LHCN-M2 (cell line): Measurements from ENCODE around the gene SHC4. TPM values are rescaled to one million over a fixed set of nuclear protein-coding genes. Genes with fewer than 3 reads are reported as not detected.

ENCODE experiments used
- DNase-seq: peaks from one replicate; pipeline ENCODE4 v3.0.0-alpha.2; 2012; ENCODE audit warnings: low read depth
- total RNA-seq: library from RNA; depleted of rRNA; stranded (reverse); fragments of >200 nt; gene quantifications from 2 replicates; pipeline ENCODE4 v1.2.3, GENCODE V29; 2014

Gene SHC4
- total RNA-seq, 1 experiment from 2014 or later = 2.4 TPM

- peak; percentile 25 for DNase-seq
Measured at GRCh38 chr15:48967336-48967735, 3.6 kb upstream of the SHC4 start.

GRCh38 chr15:48966595-48967301, 3.0 kb upstream of the SHC4 start:
- DNase-seq = peak; percentile 92

- DNase-seq = peak; percentile 81
Measured at GRCh38 chr15:48965972-48966371, 2.3 kb upstream of the SHC4 start.

- no peak for DNase-seq
Measured at GRCh38 chr15:48964898-48965297, 1.2 kb upstream of the SHC4 start.

- peak; percentile 49 for DNase-seq
Measured at GRCh38 chr15:48962662-48963523, 826 bp downstream of the SHC4 start.

GRCh38 chr15:48955967-48956366, 7.8 kb downstream of the SHC4 start:
- no peak for DNase-seq

- DNase-seq = no peak
Measured at GRCh38 chr15:48955370-48955769, 8.3 kb downstream of the SHC4 start.

- DNase-seq = peak; percentile 34
Measured at GRCh38 chr15:48954538-48954937, 9.2 kb downstream of the SHC4 start.

- DNase-seq = no peak
Measured at GRCh38 chr15:48946840-48947187, 16.9 kb downstream of the SHC4 start.

- DNase-seq = peak; percentile 39
Measured at GRCh38 chr15:48946074-48946839, 17.5 kb downstream of the SHC4 start.

- DNase-seq = no peak
Measured at GRCh38 chr15:48945386-48945785, 18.3 kb downstream of the SHC4 start.

- DNase-seq = no peak
Measured at GRCh38 chr15:48941904-48942303, 21.8 kb downstream of the SHC4 start.

- DNase-seq = peak; percentile 94
Measured at GRCh38 chr15:48940508-48940907, 23.2 kb downstream of the SHC4 start.

- DNase-seq = peak; percentile 96
Measured at GRCh38 chr15:48939648-48940047, 24.1 kb downstream of the SHC4 start.

- no peak for DNase-seq
Measured at GRCh38 chr15:48937886-48938285, 25.8 kb downstream of the SHC4 start.

GRCh38 chr15:48936666-48937065, 27.1 kb downstream of the SHC4 start:
- DNase-seq = peak; percentile 66

GRCh38 chr15:48935236-48935635, 28.5 kb downstream of the SHC4 start:
- DNase-seq = no peak

GRCh38 chr15:48930735-48931134, 33.0 kb downstream of the SHC4 start:
- no peak for DNase-seq

GRCh38 chr15:48929661-48930060, 34.1 kb downstream of the SHC4 start:
- no peak for DNase-seq

- DNase-seq = peak; percentile 71
Measured at GRCh38 chr15:48928877-48929538, 34.7 kb downstream of the SHC4 start.

GRCh38 chr15:48925714-48926223, 38.0 kb downstream of the SHC4 start:
- DNase-seq = peak; percentile 96
